NCI-H2227 (cell line): ENCODE data around the gene BCAS1.

Source experiments
- DNase-seq: peaks from one replicate; lab custom pipeline; 2025; ENCODE audit not compliant: unreplicated experiment; lab: John Stamatoyannopoulos, UW

BCAS1 gene

GRCh38 chr20:53911301-53911700 is 159.1 kb downstream of the BCAS1 start:
- DNase-seq, result no peak

- DNase-seq, result no peak
Measured at GRCh38 chr20:53910351-53911002, 159.9 kb downstream of the BCAS1 start.

GRCh38 chr20:53907968-53908751 is 162.2 kb downstream of the BCAS1 start:
- DNase-seq, result no peak

GRCh38 chr20:53905820-53906191 is 164.6 kb downstream of the BCAS1 start:
- DNase-seq, result no peak

GRCh38 chr20:53905019-53905819 is 165.2 kb downstream of the BCAS1 start:
- no peak for DNase-seq

- no peak for DNase-seq
Measured at GRCh38 chr20:53904261-53904660, 166.1 kb downstream of the BCAS1 start.

GRCh38 chr20:53903652-53903987 is 166.8 kb downstream of the BCAS1 start:
- no peak for DNase-seq

- no peak for DNase-seq
Measured at GRCh38 chr20:53902968-53903651, 167.3 kb downstream of the BCAS1 start.

GRCh38 chr20:53901497-53902096 is 168.8 kb downstream of the BCAS1 start:
- DNase-seq, result no peak

- DNase-seq, result no peak
Measured at GRCh38 chr20:53901064-53901463, 169.3 kb downstream of the BCAS1 start.

- no peak for DNase-seq
Measured at GRCh38 chr20:53900380-53900999, 169.9 kb downstream of the BCAS1 start.

- peak; percentile 72 for DNase-seq
Measured at GRCh38 chr20:53899351-53900167, 170.8 kb downstream of the BCAS1 start.

- DNase-seq, result no peak
Measured at GRCh38 chr20:53898556-53898931, 171.8 kb downstream of the BCAS1 start.

GRCh38 chr20:53897884-53898555 is 172.4 kb downstream of the BCAS1 start:
- no peak for DNase-seq

GRCh38 chr20:53896647-53897046 is 173.7 kb downstream of the BCAS1 start:
- DNase-seq, result no peak

GRCh38 chr20:53896041-53896440 is 174.4 kb downstream of the BCAS1 start:
- DNase-seq, result no peak

GRCh38 chr20:53895385-53895755 is 175.0 kb downstream of the BCAS1 start:
- no peak for DNase-seq

GRCh38 chr20:53894707-53895384 is 175.5 kb downstream of the BCAS1 start:
- no peak for DNase-seq
